Left lung (tissue), 10 donors: ENCODE measurements around the gene ZBTB40. TPM values are rescaled to one million over a fixed set of nuclear protein-coding genes. Genes with fewer than 3 reads are reported as not detected.

Source experiments
- ATAC-seq: fragments of 200-7000 bp; cut with Tn5 transposase; one replicate; pipeline ENCODE4 v1.9.1; 2020; ENCODE audit warnings: moderate library complexity
- DNase-seq, 4 donors: peaks; one replicate each; pipeline ENCODE4 v3.0.0-alpha.2; 2013 to 2020
- H3K27ac ChIP-seq, 2 donors: fragments of 200-600 bp; sonication (generic) in 1 of 2; one replicate each; pipeline versions ENCODE4 v1.5.0 to v1.8.0; 2020 to 2021
- H3K27me3 ChIP-seq, 2 donors: fragments of 200-600 bp; sonication (generic) in 1 of 2; one replicate each; pipeline versions ENCODE4 v1.5.0 to v1.8.0; 2020 to 2021
- H3K36me3 ChIP-seq, 2 donors: fragments of 200-600 bp; sonication (generic) in 1 of 2; one replicate each; pipeline versions ENCODE4 v1.5.0 to v1.8.0; 2020 to 2021
- H3K4me1 ChIP-seq, 2 donors: fragments of 200-600 bp; one replicate each; pipeline ENCODE4 v1.8.0; 2021
- H3K4me3 ChIP-seq, 2 donors: fragments of 200-600 bp; sonication (generic) in 1 of 2; one replicate each; pipeline versions ENCODE4 v1.5.0 to v1.8.0; 2020 to 2021; ENCODE audit warnings: mild to moderate bottlenecking in 1 of 2
- H3K9me3 ChIP-seq, 2 donors: fragments of 200-600 bp; sonication (generic) in 1 of 2; one replicate each; pipeline versions ENCODE4 v1.5.0 to v1.8.0; 2020 to 2021
- CTCF ChIP-seq, 2 donors: fragments of 200-600 bp; sonication (generic) in 1 of 2; IDR thresholded peaks; one replicate each; pipeline versions ENCODE4 v1.5.0 to v1.8.0; 2021; ENCODE audit warnings: antibody characterized with exemption in 2 of 2
- intact Hi-C, 2 donors: fragments of 100-400 bp; cut with DNase I; formaldehyde crosslinking; loops; one replicate each; pipeline versions ENCODE4 v1.11.2 to v1.14.2; 2022
- polyA plus RNA-seq, 6 donors: library from polyadenylated mRNA; unstranded; fragments of 120-200 nt; gene quantifications; one replicate each; pipeline ENCODE4 v1.2.1, GENCODE V29; 2013; ENCODE audit not compliant: insufficient read length in 6 of 6
- total RNA-seq, 2 donors: library from RNA; stranded (reverse); fragmentation: NEBNext Ultra II Directional; extraction: Animal tissue kit (Norgen Biotek cat#: 25700); gene quantifications; one replicate each; pipeline ENCODE4 v1.2.1, GENCODE V29; 2021
- donor health status: DM: no; HTN: yes; CAD: no.
- donor health status: DM: no; HTN: no; CAD: no.

ZBTB40 gene
- total and polyA plus RNA-seq, 8 donors = 16.0 to 24.8 (median 21.0) TPM

DNA sequence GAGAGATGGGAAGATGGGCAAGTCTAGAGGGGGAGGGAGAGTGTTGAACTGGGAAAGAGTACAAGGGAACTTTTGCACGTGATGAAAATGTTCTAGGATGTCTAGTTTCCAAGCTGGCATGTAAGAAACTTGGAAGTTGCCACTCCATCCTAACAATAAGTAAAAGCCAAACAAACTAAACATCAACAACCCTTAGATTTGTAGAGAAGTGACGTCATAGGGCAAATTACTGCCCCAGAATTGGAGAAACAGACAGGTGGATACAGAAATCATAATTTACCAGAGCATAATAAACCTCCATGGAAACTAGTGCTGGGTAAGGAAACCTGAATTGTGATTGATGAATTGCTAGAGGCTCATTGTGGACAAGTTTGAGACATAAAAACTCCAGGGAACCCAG, 14.7 kb upstream of the ZBTB40 start:
- intact Hi-C loops = no loop called here
- Histone ChIP-seq H3K27ac (no peak overlapping the region), H3K9me3 (peaks cover 0 to 26% of the 10 kb centered on the region in 2 donors), H3K27me3 (no peaks in the 10 kb centered on the region), H3K36me3 (no peaks in the 10 kb centered on the region), H3K4me1 (no peaks in the 10 kb centered on the region), H3K4me3 (no peak overlapping the region)
- ATAC-seq = no peak
- no peak for TF ChIP-seq CTCF (IDR thresholded peaks at IDR 0.05)
- DNase-seq = no peak

GRCh38 chr1:22437573-22437972, 14.1 kb upstream of the ZBTB40 start:
- intact Hi-C loops = no loop called here
- TF ChIP-seq CTCF (IDR thresholded peaks at IDR 0.05) = no peak
- no peaks in the 10 kb centered on the region for H3K36me3 ChIP-seq
- no peak overlapping the region for H3K4me3 ChIP-seq
- H3K4me1 ChIP-seq = no peaks in the 10 kb centered on the region
- ATAC-seq = no peak
- H3K27ac ChIP-seq = no peak overlapping the region
- H3K9me3 ChIP-seq = peaks cover 0 to 26% of the 10 kb centered on the region in 2 donors
- H3K27me3 ChIP-seq = no peaks in the 10 kb centered on the region
- no peak for DNase-seq

DNA sequence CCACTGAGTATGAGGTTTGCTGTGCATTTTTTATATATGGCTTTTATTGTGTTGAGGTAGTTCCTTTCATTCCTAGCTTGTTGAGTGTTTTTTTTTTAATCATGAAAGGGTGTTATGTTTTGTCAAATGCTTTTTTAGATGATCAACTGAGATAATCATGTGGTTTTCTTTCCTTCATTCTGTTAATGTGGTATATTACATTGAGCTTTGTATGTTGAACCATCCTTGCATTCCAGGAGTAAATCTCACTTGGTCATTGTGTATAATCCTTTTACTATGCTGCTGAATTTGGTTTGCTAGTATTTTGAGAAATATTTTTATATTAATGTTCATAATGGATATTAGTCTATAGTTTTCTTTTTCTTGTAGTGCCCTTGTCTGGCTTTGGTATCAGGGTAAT, 11.1 kb upstream of the ZBTB40 start:
- Histone ChIP-seq H3K27me3 (no peaks in the 10 kb centered on the region), H3K9me3 (peaks cover 0 to 26% of the 10 kb centered on the region in 2 donors), H3K4me1 (no peaks in the 10 kb centered on the region), H3K27ac (no peak overlapping the region), H3K4me3 (no peak overlapping the region), H3K36me3 (no peaks in the 10 kb centered on the region)
- intact Hi-C loops = no loop called here
- no peak for DNase-seq
- TF ChIP-seq CTCF (IDR thresholded peaks at IDR 0.05) = no peak
- ATAC-seq = no peak

- TF ChIP-seq CTCF (IDR thresholded peaks at IDR 0.05) = no peak
- intact Hi-C loops = no loop called here
- Histone ChIP-seq H3K9me3 (peaks cover 0 to 26% of the 10 kb centered on the region in 2 donors), H3K4me1 (no peaks in the 10 kb centered on the region), H3K27ac (no peak overlapping the region), H3K27me3 (no peaks in the 10 kb centered on the region), H3K36me3 (no peaks in the 10 kb centered on the region), H3K4me3 (no peak overlapping the region)
- no peak for ATAC-seq
- DNase-seq = no peak
Measured at GRCh38 chr1:22442212-22442894, 9.3 kb upstream of the ZBTB40 start.

- no peaks in the 10 kb centered on the region for H3K27me3 ChIP-seq
- H3K36me3 ChIP-seq = no peaks in the 10 kb centered on the region
- no peaks in the 10 kb centered on the region for H3K4me1 ChIP-seq
- no peak for DNase-seq
- H3K9me3 ChIP-seq = peaks cover 0 to 26% of the 10 kb centered on the region in 2 donors
- H3K4me3 ChIP-seq = no peak overlapping the region
- no peak for ATAC-seq
- no peak overlapping the region for H3K27ac ChIP-seq
- TF ChIP-seq CTCF (IDR thresholded peaks at IDR 0.05) = no peak
- intact Hi-C loops = no loop called here
Measured at GRCh38 chr1:22443332-22443731, 8.3 kb upstream of the ZBTB40 start.
